GM18502 (cell line): ENCODE data around the gene SARS1.
"Not testable (repeated sequence)": the region's sequence is repeated elsewhere in the genome, so short reads cannot be mapped to it uniquely, and the experiment has no call there.

Source experiments
- ATAC-seq: cut with Tn5 transposase; IDR thresholded peaks from one replicate; pipeline ENCODE4 v1.9.1; 2021; ENCODE audit warnings: mild to moderate bottlenecking; ENCODE audit not compliant: unreplicated experiment, poor library complexity

SARS1 gene

DNA sequence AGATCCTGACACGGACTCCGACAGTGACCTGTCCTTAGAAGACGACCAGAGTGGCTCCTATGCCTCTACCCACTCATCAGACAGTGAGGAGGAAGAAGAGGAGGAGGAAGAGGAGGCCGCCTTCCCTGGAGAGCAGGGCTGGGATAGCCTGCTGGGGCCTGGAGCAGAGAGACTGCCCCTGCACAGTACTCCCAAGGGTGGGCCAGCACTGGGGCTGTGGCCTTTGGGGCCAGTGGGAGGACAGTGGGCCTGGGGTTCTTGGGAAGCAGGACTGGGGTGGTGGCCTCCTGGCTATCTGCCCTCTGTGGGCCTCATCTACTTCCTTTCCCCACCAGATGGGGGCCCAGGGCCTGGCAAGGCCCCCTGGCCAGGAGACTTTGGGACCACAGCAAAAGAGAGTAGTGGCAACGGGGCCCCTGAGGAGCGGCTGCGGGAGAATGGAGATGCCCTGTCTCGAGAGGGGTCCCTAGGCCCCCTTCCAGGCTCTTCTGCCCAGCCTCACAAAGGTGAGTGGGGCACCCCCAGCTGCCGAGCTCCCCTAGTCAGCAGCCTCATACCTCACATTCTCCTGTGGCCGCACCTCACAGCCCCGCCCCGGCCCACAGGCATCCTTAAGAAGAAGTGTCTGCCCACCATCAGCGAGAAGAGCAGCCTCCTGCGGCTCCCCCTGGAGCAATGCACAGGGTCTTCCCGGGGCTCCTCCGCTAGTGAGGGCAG lies 59.3 kb downstream of the SARS1 start:
- ATAC-seq = no peak

DNA sequence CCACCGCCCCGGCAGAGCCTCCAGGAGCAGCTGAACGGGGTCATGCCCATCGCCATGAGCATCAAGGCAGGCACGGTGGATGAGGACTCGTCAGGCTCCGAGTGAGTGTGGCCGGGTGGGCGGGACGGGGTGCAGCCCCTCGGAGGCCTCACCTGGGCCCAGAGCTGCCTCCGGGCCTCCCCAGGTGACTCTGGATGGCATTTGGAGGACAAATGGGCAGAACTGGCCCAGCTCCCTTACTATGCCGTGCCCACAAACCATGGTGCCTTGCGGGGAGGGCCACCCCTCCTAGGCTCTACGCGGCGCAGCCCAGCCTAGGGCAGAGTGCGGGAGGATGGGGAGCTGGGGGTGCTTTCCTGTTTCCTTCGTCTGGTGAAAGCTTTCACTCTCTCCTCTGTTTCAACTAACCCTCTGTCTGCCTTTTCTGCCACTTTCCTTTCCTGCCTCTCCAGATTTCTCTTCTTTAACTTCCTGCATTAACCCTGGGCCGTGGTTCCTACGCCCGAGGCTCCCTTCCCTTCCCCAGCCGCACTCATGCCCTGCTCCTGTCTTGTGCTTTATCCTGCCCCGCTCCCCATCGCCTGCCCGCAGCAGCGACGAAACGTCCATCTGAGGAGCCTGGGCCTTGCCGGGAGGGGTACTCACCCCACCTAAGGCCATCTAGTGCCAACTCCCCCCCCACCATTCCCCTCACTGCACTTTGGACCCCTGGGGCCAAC lies 60.0 kb downstream of the SARS1 start:
- ATAC-seq = no peak

DNA sequence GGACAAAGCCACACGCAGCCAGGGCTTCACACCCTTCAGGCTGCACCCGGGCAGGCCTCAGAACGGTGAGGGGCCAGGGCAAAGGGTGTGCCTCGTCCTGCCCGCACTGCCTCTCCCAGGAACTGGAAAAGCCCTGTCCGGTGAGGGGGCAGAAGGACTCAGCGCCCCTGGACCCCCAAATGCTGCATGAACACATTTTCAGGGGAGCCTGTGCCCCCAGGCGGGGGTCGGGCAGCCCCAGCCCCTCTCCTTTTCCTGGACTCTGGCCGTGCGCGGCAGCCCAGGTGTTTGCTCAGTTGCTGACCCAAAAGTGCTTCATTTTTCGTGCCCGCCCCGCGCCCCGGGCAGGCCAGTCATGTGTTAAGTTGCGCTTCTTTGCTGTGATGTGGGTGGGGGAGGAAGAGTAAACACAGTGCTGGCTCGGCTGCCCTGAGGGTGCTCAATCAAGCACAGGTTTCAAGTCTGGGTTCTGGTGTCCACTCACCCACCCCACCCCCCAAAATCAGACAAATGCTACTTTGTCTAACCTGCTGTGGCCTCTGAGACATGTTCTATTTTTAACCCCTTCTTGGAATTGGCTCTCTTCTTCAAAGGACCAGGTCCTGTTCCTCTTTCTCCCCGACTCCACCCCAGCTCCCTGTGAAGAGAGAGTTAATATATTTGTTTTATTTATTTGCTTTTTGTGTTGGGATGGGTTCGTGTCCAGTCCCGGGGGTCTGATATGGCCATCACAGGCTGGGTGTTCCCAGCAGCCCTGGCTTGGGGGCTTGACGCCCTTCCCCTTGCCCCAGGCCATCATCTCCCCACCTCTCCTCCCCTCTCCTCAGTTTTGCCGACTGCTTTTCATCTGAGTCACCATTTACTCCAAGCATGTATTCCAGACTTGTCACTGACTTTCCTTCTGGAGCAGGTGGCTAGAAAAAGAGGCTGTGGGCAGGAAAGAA lies 61.1 kb downstream of the SARS1 start:
- no peak for ATAC-seq

GRCh38 chr1:109275706-109276345 lies 62.1 kb downstream of the SARS1 start:
- ATAC-seq = no peak

GRCh38 chr1:109277434-109278204 lies 63.9 kb downstream of the SARS1 start:
- peak; percentile 90 for ATAC-seq

- no peak for ATAC-seq
These were observed 66.0 kb downstream of the SARS1 start for GRCh38 chr1:109279615-109280278.

DNA sequence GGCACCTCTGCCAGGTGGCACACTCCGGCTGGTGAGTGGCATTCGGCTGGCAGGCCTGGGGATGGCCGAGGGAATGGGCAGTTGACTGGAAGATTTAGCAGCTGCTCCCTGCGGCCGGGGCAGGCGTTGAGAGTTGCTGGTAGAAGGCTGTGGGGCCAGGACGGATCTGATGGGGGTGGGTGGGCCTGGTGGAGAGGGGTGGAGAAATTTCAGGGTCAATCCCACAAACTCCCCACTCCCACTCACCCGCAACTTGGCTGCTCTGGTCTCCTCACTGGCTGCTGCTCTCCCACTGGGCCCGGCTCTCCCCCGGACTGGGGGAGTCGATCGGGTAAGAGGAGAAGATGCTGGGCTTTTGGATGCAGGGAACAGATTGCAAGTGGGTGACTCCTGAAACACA lies 67.1 kb downstream of the SARS1 start:
- ATAC-seq = no peak

DNA sequence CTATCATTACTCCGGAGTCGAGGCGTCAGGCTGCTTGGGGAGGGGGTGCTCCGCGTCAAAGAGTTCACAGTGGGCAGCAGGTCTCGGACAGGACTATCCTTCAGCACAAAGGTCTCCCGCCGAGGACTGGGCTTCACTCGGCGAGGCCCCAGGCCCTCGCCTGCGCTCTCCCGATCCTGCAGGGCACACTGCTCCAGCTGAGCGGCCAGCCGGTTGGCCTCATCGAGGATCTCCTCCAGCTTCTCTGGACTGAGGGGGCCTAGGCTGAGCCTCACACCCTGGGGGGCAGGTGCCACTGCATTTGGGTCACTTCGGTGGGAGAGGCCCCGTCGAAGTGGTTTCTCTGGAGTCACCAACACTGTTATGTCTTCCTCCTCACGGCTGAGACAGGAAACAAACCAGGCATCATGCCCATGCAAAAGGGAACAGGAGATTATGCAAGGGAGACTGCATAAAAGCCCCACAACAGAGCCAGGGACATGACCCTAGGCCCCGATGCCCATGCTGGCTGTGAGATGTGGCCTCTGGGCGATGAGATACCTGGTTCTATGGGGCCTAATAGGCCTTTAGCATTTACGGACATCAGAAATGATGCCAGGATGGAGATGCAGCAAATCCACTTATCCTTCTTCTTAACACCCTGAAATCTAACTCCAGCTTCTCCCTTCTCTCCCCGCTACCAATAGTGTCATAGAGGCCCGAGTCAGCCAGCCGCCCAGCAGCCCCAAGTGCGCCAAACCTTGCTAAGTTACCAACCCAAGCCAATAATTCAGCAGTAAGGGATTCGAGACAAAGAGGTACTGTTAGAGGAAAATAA lies 68.2 kb downstream of the SARS1 start:
- no peak for ATAC-seq

GRCh38 chr1:109282497-109282951 lies 68.8 kb downstream of the SARS1 start:
- ATAC-seq = no peak

DNA sequence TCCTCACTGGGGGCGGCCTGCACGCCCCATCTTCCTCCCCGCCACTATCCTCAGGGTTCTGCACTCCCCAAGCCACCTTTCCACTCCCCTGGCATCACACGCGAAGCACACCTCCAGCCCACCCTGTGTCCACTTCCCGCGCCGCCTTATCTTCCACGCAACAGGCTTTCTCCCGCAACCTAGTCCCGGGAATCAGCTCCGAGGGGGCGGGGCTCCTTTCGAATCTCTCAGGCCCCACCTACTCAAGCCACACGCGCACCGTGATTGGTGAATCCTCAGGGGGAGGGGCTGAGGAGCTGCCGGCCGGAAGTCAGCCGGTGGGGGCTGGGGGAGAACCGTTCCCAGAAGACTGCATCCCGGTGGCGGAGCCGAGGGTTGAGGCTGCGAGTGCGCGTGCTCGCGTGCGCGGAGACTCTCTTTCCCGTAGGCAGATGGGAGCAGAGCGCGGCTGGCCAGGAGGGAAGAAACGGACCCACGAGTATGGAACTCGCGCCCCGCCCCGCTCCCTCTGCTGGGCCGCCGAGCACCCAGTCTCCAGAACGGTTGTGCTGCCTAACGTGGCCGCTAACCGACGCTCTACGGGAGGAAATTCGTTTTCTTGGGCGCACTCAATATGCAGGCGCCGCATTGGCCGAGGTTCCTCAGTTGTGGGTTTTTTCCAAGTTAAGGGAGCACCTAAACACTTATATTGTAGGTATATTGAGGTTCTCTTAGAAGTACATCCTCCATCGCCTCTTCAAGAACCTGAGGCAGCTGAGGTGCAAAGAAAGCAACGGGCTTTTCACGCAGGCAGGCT lies 69.4 kb downstream of the SARS1 start, which contains the start of gene PSRC1:
Gene PSRC1, minus strand, starts transcription at position 194 of the 796 bp plus-strand sequence.
- ATAC-seq = peak; percentile 96

DNA sequence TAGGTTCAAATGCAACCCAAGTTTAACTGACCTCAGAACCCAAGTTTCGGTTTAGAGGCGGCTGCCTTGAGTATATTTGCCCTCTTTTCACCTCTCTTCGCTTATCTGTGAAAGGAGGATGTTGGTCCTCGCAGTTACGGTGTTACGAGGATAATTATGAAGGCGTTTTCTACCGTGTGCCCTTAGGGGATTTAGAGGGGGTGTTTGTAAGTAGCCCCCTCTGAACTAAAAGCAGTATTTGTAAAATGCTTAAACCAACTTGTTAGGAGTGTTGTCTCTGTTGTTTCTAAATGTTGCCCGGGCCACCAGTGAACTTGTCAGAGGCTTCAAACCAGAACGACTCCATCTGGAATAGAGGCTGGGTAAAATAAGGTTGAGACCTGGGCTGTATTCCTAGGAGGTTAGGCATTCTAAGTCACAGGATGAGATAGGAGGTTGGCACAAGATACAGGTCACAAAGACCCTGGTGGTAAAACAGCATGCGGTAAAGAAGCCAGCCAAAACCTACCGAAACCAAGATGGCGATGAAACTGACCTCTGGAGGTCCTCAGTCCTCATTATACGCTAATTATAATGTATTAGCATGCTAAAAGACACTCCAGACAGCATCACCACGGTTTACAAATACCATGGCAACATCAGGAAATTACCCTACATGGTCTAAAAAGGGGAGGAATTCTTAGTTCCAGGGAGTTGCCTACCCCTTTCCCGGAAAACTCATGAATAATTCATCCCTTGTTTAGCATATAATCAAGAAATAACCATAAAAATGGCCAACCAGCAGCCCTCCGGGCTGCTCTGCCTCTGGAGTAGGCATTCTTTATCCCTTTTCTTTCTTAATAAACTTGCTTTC lies 70.3 kb downstream of the SARS1 start:
- ATAC-seq = peak; percentile 41

DNA sequence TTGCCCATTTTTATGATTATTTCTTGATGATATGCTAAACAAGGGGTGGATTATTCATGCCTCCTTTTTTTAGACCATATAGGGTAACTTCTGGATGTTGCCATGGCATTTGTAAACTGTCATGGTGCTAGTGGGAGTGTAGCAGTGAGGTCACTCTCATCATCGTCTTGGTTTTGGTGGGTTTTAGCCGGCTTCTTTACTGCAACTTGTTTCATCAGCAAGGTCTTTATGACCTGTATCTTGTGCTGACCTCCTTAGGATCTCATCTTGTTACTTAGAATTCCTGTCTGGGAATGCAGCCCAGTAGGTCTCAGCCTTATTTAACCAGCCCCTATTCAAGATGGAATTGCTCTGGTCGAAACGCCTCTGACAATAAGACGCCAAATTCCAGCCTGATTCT lies 73.0 kb downstream of the SARS1 start:
- ATAC-seq = not testable (repeated sequence)
